H54 (cell line): ENCODE data around the gene SMAD7.

Experiments used
- DNase-seq: peaks from one replicate; pipeline ENCODE4 v3.0.0; 2011; ENCODE audit warnings: low spot score, mixed read lengths; ENCODE audit not compliant: insufficient read length
- FAIRE-seq: peaks from 3 replicates; lab custom pipeline; 2011; peaks lifted over from hg19 to GRCh38; lab: Jason Lieb, UNC
- POLR2A ChIP-seq: IDR thresholded peaks from 2 replicates; pipeline ENCODE4 v1.6.1; 2011; ENCODE audit warnings: low read depth, mild to moderate bottlenecking, low read length

SMAD7 gene, protein sequence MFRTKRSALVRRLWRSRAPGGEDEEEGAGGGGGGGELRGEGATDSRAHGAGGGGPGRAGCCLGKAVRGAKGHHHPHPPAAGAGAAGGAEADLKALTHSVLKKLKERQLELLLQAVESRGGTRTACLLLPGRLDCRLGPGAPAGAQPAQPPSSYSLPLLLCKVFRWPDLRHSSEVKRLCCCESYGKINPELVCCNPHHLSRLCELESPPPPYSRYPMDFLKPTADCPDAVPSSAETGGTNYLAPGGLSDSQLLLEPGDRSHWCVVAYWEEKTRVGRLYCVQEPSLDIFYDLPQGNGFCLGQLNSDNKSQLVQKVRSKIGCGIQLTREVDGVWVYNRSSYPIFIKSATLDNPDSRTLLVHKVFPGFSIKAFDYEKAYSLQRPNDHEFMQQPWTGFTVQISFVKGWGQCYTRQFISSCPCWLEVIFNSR

DNA sequence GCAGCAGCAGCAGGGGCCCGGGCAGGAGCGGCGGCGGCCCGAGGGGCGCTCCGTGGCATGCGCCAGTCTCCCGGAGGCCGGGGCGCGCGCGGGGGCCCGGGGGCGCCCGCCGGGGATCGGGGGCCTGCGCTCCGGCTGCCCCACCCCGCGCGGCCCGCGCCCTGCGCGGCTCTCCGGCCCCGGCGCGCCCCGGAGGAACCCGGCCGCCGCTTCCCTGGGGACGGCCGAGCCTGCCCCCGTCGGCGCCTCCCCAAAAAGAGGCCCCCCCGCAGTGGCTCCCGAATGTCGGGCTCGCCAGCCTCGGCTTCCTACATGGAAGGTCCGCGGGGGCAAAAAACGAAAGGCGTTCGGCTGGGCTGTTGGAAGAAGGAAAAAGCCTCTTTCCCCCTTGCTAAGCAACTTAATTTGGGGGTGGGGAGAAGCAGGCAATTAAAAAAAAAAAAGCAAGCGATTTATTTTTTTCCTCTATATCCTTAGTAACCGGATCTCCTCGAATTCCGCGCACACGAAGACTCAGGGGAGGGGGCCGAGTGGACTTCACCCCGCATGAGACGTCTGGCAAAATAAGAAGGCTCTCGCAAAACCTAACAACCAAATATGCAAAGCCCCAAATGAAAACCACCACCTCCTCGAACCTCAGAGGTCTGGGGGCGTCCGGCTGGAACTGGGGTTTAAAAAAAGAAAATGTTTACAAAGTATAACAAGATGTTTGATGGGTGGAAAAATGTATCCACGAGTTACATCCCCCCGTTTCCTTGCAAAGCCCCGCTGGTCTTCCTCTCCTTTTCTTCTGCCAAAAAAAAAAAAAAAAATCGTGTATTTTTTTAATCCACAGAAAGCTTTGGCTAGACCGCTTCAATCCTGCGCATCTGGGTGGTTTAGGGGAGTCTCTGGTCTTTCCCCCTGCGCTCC is at the start of gene SMAD7:
TSS of gene SMAD7 (minus strand) at position 430 of the 912 bp plus-strand sequence. CDS start 541 bp downstream, outside the sequence.
- no peak for TF ChIP-seq POLR2A
- FAIRE-seq (no peak), DNase-seq (no peak)

DNA sequence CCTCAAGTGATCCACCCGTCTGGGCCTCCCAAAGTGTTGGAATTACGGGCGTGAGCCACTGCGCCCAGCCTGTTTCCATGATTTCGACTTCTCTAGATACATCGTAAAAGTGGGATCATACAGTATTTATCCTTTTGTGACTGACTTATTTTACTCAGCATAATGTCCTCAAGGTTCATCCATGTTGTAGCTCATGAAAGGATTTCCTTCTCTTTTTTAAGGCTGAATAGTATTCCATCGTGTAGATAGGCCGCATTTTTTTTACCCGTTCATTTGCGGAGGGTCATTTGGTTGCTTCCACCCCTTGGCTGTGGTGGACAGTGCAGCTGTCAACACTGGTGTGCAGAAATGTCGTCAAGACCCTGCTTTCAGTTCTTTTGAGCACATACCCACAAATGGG is 48.8 kb upstream of the SMAD7 start:
- DNase-seq (no peak), FAIRE-seq (no peak)
- TF ChIP-seq POLR2A, result no peak

DNA sequence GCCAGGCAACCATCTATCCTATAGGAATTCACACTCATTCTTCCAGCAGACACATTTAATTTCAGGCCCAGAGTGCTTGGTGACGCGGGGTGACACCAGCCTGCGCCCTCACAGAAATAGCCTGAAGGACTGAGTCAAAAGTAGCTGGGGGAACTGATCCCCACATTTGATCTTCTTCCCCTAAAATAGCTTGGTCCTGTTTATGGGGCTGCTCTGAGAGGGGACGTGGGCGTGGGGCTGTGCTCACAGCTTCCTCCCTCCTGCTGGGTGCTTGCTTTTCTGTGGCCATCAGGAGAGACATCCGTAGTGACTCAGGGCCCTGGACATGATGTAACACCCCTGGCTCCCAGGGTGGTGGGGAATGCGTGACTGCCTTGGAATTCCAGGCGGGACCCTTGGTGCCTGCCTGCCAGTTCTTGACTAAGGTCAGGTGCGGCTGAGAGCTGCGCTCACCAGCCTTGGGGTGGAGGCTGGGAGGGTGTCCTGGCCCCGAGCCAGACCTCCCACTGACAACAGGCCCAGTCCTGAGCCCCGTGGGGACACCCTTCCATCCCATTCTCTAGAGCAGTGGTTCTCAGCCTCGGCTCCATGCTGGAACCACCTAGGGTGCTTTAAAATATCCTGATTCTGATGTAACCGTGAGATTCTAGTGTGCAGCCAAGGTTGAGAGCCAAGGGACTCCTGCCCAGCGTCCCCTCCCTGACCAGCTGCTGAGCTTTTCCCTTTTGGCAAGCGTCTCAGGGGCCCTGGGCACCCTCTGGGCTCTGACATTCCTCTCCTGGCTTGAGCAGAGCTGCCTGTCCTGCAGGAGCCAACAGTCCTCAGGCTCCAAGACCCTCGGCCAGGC is 47.4 kb upstream of the SMAD7 start:
- FAIRE-seq (peak; percentile 68), DNase-seq (peak; percentile 75)
- TF ChIP-seq POLR2A, result no peak

DNA sequence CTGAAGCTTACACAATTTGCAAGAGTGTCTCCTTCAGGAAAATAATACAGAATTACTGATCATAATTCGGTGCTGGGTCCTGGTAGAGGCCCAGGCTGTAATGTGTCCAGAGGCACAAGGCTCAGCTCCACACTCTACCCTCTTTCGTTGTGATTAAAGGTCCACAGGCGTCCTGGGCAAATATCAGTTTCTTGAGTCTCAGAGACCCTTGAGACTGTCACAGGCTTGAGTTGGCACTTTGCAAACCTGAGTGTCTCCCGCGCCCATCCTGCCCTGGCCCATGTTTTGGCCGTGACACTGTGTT is 46.9 kb upstream of the SMAD7 start:
- no peak for TF ChIP-seq POLR2A
- FAIRE-seq (no peak), DNase-seq (no peak)

DNA sequence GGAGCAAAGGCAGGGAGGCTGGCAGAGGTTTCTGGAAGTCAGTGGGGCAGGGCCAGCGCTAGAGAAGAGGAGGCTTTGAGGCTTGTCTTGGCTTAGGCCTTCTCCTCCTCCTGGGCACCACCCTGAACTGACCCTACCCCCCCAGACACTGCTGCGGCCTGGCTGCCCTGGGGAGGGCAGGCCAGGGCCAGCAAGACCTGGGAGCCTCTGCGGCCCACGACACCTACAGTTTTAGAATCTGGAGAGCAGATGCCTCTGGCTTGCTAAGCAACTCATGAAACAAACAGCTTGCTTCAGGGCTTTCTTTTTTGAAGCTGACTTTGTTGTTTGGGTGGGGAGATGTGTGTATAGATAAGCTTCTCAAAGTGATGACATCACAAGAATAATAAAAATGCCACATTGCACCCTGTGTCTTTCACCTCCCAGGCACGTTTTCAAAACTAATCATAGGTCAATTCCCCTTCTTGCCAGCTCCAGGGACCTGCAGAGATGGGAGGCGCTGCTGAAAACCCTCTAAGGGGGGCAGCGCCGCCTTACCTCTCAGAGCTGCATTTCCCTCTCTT is 46.2 kb upstream of the SMAD7 start:
- TF ChIP-seq POLR2A, result no peak

DNA sequence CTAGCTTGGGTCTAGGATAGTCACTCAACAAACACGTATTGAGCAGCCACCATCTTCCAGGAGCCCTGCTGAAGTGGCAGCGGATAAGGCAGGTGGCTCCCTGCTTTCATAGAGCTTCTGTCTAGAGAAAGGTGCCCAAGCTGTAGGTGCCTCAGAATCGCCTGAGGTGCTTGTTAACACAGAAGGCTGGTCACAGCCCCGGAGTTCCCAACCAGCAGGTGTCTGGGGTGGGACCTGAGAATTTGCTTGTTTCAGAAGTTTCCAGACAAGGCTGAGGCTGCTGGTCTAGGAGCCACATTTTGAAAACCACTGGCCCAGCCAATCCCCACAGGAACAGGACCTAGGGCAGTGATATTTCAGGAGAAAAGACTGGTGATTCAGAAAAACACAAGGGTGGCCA is 45.3 kb upstream of the SMAD7 start:
- FAIRE-seq, result no peak

More for the DNA sequence above, 46.2 kb upstream of the SMAD7 start:
- DNase-seq (peak; percentile 42), FAIRE-seq (no peak)

DNA sequence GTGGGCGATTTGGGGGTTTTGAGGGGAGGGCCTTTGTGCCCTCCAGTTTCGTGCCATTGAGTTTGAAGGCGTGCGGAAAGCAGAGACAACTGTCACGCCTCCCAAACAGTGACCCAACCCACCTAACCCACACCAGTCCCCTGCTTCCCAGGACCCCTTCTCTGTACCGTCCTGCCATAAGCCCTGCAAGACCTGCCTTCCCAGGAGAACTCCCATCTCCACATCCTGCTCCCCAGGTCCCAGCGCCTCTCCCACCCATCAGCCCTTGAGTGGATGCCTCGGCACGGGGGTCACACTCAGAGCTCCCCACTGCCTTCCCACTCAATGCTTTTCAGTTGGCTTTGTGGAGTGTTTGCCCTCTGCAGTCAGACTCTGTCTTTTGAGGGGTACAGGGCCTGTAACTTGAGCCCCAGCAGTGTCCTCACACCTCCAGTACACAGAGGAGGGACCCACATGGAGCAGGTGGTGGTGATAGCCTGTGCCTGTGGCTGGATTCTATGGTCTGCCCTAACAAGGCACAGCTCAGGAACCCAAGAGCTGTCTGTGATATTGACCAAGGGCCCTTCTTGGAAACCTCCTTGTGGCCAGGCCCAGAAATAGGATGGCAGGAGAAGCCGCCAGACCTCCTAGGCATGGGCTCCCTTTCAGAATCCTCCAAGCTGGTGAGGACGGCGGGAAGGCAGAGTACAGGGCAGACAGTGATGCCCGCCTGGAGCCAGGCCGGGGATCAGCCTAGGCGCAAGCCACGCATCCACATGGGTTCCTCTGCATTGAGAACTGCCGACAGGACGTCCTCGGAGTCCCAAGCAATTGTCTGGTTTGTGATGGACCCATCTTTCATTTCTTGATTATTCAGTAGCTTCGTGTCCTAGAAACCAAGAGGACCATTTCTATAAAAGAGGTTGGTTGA is 44.4 kb upstream of the SMAD7 start:
- no peak for TF ChIP-seq POLR2A
- DNase-seq (no peak), FAIRE-seq (no peak)

More for the DNA sequence above, 45.3 kb upstream of the SMAD7 start:
- no peak for TF ChIP-seq POLR2A
- DNase-seq, result no peak

DNA sequence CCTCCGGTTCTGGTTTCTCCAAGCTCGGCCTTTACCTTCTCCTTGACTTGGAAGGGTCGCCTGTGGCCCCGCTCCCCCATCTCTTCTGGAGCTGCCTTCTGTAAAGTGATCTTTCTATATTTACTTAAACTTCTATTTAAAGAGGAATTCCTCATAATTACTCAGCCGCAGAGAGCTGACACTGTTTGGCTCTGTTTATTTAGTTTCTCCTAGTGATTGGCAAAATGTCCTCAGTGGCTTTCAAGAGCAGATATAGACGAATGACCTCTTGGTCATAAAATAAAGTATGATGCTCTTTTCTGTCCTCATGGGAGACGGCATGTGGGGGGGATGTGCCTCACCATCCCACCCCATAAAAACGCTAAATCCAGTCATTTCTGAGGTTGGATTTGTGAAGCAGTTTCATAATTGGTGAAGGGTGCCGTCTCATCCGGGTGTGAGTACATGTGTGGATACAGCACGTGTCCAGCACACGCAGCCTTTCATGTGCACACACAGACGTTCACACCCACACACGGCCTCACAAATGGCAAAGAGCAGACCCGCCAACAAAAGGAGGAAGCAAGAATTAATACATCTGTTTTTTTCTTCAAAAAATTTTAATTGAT is 43.4 kb upstream of the SMAD7 start:
- FAIRE-seq, result no peak
- DNase-seq, result no peak
- no peak for TF ChIP-seq POLR2A

DNA sequence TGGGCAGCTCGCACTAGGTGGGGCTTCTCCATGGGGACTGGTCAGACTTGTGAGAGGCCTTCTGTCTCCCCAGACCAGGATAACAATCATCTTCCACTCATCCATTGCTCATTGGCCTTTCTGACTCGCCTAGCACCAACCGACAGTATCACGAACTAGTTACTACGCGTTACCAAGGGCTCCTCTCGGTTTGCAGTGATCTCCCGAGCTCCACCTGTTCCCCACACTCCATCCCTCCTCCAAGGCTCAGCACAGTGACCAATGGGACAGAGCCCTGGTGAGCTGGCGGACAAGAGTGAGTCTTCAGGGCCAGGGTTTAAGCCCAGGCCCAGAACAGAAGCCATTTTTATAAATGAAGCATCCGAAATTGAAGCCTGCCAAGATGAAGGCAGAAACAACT is 42.8 kb upstream of the SMAD7 start:
- FAIRE-seq (no peak), DNase-seq (no peak)
- no peak for TF ChIP-seq POLR2A

DNA sequence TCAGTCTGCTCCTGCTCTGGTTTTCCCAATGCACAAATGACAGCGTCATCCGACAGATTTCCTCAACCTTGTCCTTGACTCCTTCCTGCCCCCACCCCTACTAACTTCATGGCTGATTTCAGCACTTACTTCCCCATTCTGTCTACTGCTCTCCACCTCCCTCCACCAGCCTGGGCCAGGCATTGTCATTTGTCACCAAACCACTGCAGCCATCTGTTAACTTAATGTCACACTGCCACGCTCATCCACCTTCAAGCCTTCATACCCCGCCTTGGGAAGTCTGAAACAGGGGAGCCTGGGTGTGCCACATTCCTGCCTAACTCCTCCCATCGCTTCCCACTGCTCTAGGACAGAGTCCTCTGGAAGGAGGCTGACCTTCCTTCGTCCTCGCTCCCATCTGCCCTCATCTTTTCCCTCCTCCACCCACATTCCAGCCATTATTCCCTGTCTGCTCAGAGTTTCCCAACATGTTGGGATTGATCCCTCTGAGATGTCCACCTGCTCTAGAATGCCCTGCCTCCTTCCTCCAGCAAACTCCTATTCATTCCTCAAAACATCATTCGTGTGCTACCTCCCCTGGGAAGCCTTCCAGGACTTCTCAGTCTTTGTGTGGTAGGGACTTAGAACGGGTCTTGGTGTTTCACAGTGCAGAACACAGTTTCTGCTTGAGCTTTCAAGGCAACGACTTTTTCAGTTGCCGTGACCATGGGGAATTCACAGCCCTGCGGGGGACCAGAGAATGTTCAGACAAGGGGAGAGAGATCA is 42.2 kb upstream of the SMAD7 start:
- FAIRE-seq, result no peak
- TF ChIP-seq POLR2A, result no peak
- no peak for DNase-seq

DNA sequence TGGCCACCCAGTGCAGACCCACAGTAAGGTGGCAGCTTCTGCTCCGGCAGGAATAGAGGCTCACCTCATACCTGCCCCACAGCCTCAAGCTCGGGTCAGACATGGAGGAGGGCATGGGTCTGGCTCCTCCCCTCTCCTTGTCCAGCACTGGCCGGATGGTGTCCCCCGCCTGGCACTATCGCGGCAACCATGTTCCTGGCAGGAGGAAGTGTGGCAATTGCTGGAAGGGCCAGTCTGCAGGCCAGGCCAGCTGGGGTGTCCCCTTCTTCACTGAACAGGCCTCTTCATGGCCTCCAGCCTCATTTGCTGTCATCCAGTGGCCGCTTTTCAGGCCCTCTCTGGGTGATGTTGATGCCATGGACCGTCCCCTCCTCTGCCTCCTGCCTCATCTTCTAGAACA is 41.4 kb upstream of the SMAD7 start:
- TF ChIP-seq POLR2A, result no peak
- DNase-seq (no peak), FAIRE-seq (no peak)
